GM20000 (cell line): Measurements from ENCODE around the gene MPV17.

ENCODE experiments used
- DNase-seq: peaks from one replicate; pipeline ENCODE4 v3.0.0; 2012; ENCODE audit warnings: low spot score
- TF ChIP-seq, protein P1 (sequence below): IDR thresholded peaks from 2 replicates; pipeline ENCODE4 v1.5.1; 2012; ENCODE audit warnings: mild to moderate bottlenecking, control low read depth; ENCODE audit errors: extremely low read depth, missing control alignments

Gene MPV17

DNA sequence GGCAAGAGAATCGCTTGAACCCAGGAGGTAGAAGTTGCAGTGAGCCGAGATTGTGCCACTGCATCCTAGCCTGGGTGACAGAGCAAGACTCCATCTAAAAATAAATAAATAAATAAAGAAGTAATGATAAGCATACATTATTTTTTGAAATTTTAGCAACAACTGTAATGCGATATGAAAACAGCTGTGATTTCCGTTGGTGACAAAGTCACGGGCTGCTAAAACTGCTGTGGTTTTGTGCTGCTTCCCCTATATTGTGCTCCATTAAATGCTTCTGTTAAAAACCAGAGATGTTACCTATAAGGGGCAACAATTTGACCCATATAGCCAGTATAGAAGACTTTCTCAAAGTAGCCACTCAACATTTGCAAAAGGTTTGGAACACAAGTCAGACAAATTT is 32.3 kb downstream of the MPV17 start:
- no peak for DNase-seq

DNA sequence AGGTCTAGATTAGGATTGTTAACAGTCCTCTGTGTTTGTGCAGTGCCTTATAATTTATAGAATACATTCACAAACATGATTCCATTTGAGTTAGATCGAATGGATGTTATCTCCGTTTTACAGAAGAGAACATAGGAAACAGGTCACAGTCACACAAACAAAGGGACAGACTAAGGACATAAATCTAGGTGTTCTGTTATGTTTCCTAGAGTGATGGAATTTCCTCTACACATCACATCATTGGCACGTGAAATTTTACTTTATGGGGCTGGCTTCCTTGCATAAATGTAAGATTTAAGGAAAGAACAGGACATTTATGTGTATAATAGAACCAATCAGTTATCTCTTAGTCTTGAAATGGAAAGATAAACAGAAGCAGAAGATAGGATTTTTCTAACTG is 34.3 kb downstream of the MPV17 start:
- DNase-seq, result no peak
- TF ChIP-seq, protein P1, sequence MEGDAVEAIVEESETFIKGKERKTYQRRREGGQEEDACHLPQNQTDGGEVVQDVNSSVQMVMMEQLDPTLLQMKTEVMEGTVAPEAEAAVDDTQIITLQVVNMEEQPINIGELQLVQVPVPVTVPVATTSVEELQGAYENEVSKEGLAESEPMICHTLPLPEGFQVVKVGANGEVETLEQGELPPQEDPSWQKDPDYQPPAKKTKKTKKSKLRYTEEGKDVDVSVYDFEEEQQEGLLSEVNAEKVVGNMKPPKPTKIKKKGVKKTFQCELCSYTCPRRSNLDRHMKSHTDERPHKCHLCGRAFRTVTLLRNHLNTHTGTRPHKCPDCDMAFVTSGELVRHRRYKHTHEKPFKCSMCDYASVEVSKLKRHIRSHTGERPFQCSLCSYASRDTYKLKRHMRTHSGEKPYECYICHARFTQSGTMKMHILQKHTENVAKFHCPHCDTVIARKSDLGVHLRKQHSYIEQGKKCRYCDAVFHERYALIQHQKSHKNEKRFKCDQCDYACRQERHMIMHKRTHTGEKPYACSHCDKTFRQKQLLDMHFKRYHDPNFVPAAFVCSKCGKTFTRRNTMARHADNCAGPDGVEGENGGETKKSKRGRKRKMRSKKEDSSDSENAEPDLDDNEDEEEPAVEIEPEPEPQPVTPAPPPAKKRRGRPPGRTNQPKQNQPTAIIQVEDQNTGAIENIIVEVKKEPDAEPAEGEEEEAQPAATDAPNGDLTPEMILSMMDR, result no peak

More for the DNA sequence above, 32.3 kb downstream of the MPV17 start:
- TF ChIP-seq, protein P1, result no peak

DNA sequence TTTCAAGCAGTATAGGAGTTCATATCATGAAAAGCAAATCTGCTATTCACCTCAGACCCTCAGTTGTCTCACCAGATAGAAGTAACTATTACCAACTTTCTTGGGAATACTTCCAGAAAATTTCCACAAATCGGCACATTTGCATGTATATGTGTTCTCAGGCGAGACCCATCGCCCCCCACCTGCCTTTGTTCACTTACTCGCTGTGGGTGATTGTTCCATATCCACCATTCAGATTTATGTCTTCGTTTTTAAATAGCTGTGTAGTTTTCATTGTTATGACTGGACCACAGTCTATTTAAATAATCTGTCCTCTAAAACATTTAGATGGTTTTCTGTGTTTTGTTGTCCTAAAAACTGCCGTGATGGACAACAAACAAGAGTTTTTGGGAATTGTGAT is 37.4 kb downstream of the MPV17 start:
- TF ChIP-seq, protein P1, result no peak
- DNase-seq, result no peak

DNA sequence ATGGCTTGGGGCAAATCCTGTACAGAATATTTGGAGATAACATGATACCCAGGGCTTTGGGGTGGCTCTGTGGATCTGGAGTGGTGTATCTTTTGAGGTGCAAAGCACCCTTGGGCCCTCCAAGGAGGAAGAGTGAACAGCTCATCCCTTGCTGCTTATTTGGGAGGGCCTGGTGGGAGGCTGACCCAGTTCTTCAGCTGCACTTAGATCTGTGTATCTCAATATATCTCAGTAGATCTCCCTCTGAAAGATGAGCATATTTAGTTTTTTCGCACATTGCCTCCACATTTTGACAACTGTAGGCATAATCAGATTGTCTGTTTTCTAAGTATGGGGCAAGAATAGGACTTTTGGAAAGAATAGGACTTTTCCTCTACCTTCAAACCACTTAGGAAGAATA is 37.9 kb downstream of the MPV17 start:
- TF ChIP-seq, protein P1, result no peak

DNA sequence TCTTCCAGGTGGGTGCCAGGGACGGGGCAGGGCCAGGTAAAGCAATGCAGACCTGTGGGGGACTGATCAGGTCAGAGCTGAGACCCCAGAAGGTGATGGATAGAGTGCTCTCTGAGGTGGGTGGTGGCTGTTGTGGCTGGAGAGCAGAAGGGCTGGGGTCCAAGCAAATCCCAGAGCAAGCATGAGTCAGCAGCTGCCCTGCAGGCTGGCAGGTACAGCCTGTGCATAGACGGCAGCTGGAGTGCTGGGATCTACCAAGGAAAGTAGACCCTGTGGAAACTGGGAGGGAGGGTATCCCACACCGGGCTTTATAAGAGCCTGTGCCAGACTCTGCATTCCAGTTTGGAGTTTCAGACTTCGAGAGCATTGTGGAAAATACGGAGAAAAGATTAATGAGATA is 40.0 kb downstream of the MPV17 start:
- no peak for DNase-seq
- TF ChIP-seq, protein P1, result no peak

More for the DNA sequence above, 37.9 kb downstream of the MPV17 start:
- DNase-seq, result no peak

DNA sequence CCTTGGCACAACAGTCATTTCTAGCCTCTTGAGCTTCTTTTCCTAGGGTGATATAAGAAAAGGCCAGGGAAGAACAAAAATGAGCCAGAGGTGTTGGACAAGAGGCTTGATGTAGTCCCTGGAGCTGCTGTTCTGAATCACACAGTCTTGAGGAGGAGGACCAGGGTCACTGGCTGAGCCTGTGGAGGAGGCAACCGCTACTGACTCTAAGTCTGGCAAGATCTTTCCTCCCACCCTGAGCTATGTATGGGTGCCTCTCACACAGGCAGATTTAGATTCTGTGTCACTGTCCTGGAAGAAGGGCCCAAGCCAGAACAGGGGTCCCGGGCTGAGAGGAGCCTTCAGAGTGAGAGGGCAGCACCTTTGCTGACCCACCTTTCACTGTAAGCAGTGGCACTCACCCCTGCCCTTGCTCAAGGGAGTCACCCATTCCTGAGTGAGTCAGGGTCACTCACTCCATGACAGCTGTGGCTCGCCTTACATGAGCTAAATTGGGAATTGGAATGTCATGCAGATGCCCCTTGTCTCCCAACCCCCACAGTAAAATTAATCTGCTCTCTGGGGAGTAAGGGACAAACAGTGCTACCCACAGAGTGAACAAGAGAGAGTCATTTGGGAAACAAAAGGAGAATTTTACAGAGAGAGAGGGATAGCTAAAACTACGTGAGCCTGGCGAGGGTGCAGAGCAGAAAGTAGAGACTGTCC is 40.9 kb downstream of the MPV17 start, which contains the start of gene TRIM54:
Gene TRIM54 (plus strand): TSS at position 575 of the 705 bp plus-strand sequence. CDS start 303 bp downstream, outside the sequence.
- DNase-seq, result no peak
- TF ChIP-seq, protein P1, result no peak

DNA sequence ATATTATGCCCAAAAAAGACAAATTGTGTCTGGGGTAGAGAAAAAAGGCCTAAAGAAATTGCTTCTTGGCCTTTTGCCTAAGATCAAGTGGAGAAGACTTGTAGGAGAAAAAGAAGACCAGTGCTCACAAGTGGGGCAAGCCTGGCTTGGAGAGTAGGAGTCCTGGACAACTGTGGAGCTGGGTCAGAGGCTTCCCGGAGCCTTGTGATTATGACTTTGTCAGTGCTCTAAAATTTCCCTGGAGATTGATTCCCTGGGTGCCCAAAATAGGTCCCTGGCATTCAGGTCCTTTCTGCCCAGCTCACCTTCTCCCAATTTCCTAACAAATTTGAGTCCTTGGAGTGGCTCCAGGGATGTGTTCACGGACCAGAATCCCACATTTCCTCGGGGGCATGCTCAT is 41.5 kb downstream of the MPV17 start:
- TF ChIP-seq, protein P1, result no peak
- no peak for DNase-seq
